ENCODE measurements around the gene CHSY1. TPM values are rescaled to one million over a fixed set of nuclear protein-coding genes. Genes with fewer than 3 reads are reported as not detected.
A peak's percentile ranks its signal among the peaks of the same experiment; 100 is the strongest.

The CHSY1 gene
- total RNA-seq, 2 experiments from 2014 or later: 5.0 to 14.3 TPM

- peak overlapping the region; percentile 48 for H3K4me3 ChIP-seq (ENCODE audit: low read depth, low read length, poor library complexity, severe bottlenecking)
- BruUV-seq (replicated peaks): no TSS peak
- TF ChIP-seq CTCF (conservative IDR thresholded peaks at IDR 0.05; ENCODE audit: low read length): no peak
- no peak for TF ChIP-seq EZH2phosphoT487 (IDR thresholded peaks at IDR 0.05; ENCODE audit: borderline replicate concordance, low read depth, low read length)
- DNase-seq (ENCODE audit: low spot score): peak; percentile 73
- H3K79me2 ChIP-seq (ENCODE audit: insufficient read depth, low read depth, low read length): peaks cover 7% of the 10 kb centered on the region; the same call in 1 of the 2 replicates
- H3K9me3 ChIP-seq (ENCODE audit: low read length): no peaks in the 10 kb centered on the region
- peak overlapping the region; percentile 72 for H3K4me2 ChIP-seq (ENCODE audit: low read length)
- peak overlapping the region; percentile 88 for H2AFZ ChIP-seq (ENCODE audit: low read length)
- no peaks in the 10 kb centered on the region for H3K9me2 ChIP-seq (ENCODE audit: insufficient read depth, low read length)
- intact Hi-C loops (cut with micrococcal nuclease; ENCODE audit: unreplicated experiment): loop anchor here (1.0 kb wide), 1 partner anchor 115 kb away; no protein-coding TSS in a partner anchor
- no peaks in the 10 kb centered on the region for H4K20me1 ChIP-seq (ENCODE audit: insufficient read depth, low read length)
- H3K27ac ChIP-seq (ENCODE audit: low read depth, low read length, poor library complexity, severe bottlenecking): peak overlapping the region; percentile 51
- no peaks in the 10 kb centered on the region for H3K36me3 ChIP-seq (ENCODE audit: insufficient read depth, low read length)
- CTCF ChIA-PET (ENCODE audit: unreplicated experiment): no interaction called here
- H3K4me1 ChIP-seq (ENCODE audit: insufficient read depth, low read length, poor library complexity, severe bottlenecking): peaks cover 48% of the 10 kb centered on the region
- POLR2A ChIA-PET: interaction anchor here (0.5 to 2.2 kb wide), 6 partner anchors 9 to 70 kb away, joined by 3 to 8 read pairs (median 3); partner anchors contain the start of gene CHSY1
These were observed 9.5 kb downstream of the CHSY1 start for GRCh38 chr15:101242160-101242998.

- peaks cover 7% of the 10 kb centered on the region; the same call in 1 of the 2 replicates for H3K79me2 ChIP-seq (ENCODE audit: insufficient read depth, low read depth, low read length)
- H3K4me1 ChIP-seq (ENCODE audit: insufficient read depth, low read length, poor library complexity, severe bottlenecking): peaks cover 34% of the 10 kb centered on the region
- no peak for DNase-seq (ENCODE audit: low spot score)
- no peaks in the 10 kb centered on the region for H3K9me2 ChIP-seq (ENCODE audit: insufficient read depth, low read length)
- BruUV-seq (replicated peaks): no TSS peak
- no peak overlapping the region for H3K4me3 ChIP-seq (ENCODE audit: low read depth, low read length, poor library complexity, severe bottlenecking)
- no peak overlapping the region for H2AFZ ChIP-seq (ENCODE audit: low read length)
- ChIA-PET POLR2A (interaction anchor here (0.7 to 2.2 kb wide), 2 partner anchors 9 to 147 kb away, joined by 3 to 8 read pairs; no protein-coding TSS in a partner anchor), CTCF (ENCODE audit: unreplicated experiment) (no interaction called here)
- no peaks in the 10 kb centered on the region for H3K9me3 ChIP-seq (ENCODE audit: low read length)
- no peak for TF ChIP-seq EZH2phosphoT487 (IDR thresholded peaks at IDR 0.05; ENCODE audit: borderline replicate concordance, low read depth, low read length)
- H3K4me2 ChIP-seq (ENCODE audit: low read length): no peak overlapping the region
- no peaks in the 10 kb centered on the region for H3K36me3 ChIP-seq (ENCODE audit: insufficient read depth, low read length)
- intact Hi-C loops (cut with micrococcal nuclease; ENCODE audit: unreplicated experiment): no loop called here
- no peaks in the 10 kb centered on the region for H4K20me1 ChIP-seq (ENCODE audit: insufficient read depth, low read length)
- H3K27ac ChIP-seq (ENCODE audit: low read depth, low read length, poor library complexity, severe bottlenecking): no peak overlapping the region
These were observed 11.5 kb downstream of the CHSY1 start for GRCh38 chr15:101240358-101240757.

- ChIA-PET POLR2A (no interaction called here), CTCF (ENCODE audit: unreplicated experiment) (no interaction called here)
- no peaks in the 10 kb centered on the region for H3K36me3 ChIP-seq (ENCODE audit: insufficient read depth, low read length)
- H3K27ac ChIP-seq (ENCODE audit: low read depth, low read length, poor library complexity, severe bottlenecking): no peak overlapping the region
- H3K9me2 ChIP-seq (ENCODE audit: insufficient read depth, low read length): no peaks in the 10 kb centered on the region
- TF ChIP-seq EZH2phosphoT487 (IDR thresholded peaks at IDR 0.05; ENCODE audit: borderline replicate concordance, low read depth, low read length) (no peak), CTCF (conservative IDR thresholded peaks at IDR 0.05; ENCODE audit: low read length) (no peak)
- DNase-seq (ENCODE audit: low spot score): no peak
- H3K4me3 ChIP-seq (ENCODE audit: low read depth, low read length, poor library complexity, severe bottlenecking): no peak overlapping the region
- no peaks in the 10 kb centered on the region for H4K20me1 ChIP-seq (ENCODE audit: insufficient read depth, low read length)
- intact Hi-C loops (cut with micrococcal nuclease; ENCODE audit: unreplicated experiment): no loop called here
- H3K4me1 ChIP-seq (ENCODE audit: insufficient read depth, low read length, poor library complexity, severe bottlenecking): peaks cover 32% of the 10 kb centered on the region
- H3K4me2 ChIP-seq (ENCODE audit: low read length): no peak overlapping the region
- H3K79me2 ChIP-seq (ENCODE audit: insufficient read depth, low read depth, low read length): peaks cover 7% of the 10 kb centered on the region; the same call in 1 of the 2 replicates
- BruUV-seq (replicated peaks): no TSS peak
- H3K9me3 ChIP-seq (ENCODE audit: low read length): no peaks in the 10 kb centered on the region
- H2AFZ ChIP-seq (ENCODE audit: low read length): no peak overlapping the region
These were observed 12.1 kb downstream of the CHSY1 start for GRCh38 chr15:101239724-101240136.
